Liver (tissue), 9 donors: Measurements from ENCODE around the gene JCAD. TPM values are rescaled to one million over a fixed set of nuclear protein-coding genes. Genes with fewer than 3 reads are reported as not detected.

Experiments
- DNase-seq: peaks from one replicate; pipeline ENCODE4 v3.0.0-alpha.2; 2017; ENCODE audit warnings: low spot score
- H3K27ac ChIP-seq, 2 donors: one replicate each; pipeline ENCODE4 v1.7.0; 2013; ENCODE audit warnings: inconsistent platforms in 2 of 2, low read length in 2 of 2, control low read depth in 1 of 2, low read depth in 1 of 2, mild to moderate bottlenecking in 1 of 2
- H3K27me3 ChIP-seq, 4 donors: one replicate each; pipeline versions ENCODE4 v1.6.1 to v1.7.0; 2013; ENCODE audit warnings: low read length in 3 of 4, inconsistent platforms in 1 of 4, mild to moderate bottlenecking in 1 of 4, moderate library complexity in 1 of 4; ENCODE audit not compliant: control insufficient read depth in 4 of 4, insufficient read depth in 4 of 4
- H3K36me3 ChIP-seq, 4 donors: one replicate each; pipeline versions ENCODE4 v1.6.1 to v1.7.0; 2013; ENCODE audit warnings: low read length in 3 of 4, mild to moderate bottlenecking in 3 of 4, low read depth in 1 of 4, moderate library complexity in 1 of 4; ENCODE audit not compliant: control insufficient read depth in 4 of 4, insufficient read depth in 3 of 4
- H3K4me1 ChIP-seq, 4 donors: one replicate each; pipeline versions ENCODE4 v1.6.1 to v1.7.0; 2013; ENCODE audit warnings: low read length in 3 of 4, mild to moderate bottlenecking in 3 of 4, moderate library complexity in 1 of 4; ENCODE audit not compliant: control insufficient read depth in 4 of 4, insufficient read depth in 4 of 4
- H3K4me3 ChIP-seq, 3 donors: one replicate each; pipeline versions ENCODE4 v1.6.1 to v1.7.0; 2013; ENCODE audit warnings: low read length in 3 of 3, control low read depth in 1 of 3, low read depth in 1 of 3, mild to moderate bottlenecking in 1 of 3
- H3K9ac ChIP-seq, 2 donors: one replicate each; pipeline ENCODE4 v1.7.0; 2013; ENCODE audit warnings: low read length in 2 of 2, mild to moderate bottlenecking in 2 of 2, moderate library complexity in 2 of 2, control low read depth in 1 of 2, low read depth in 1 of 2
- H3K9me3 ChIP-seq, 4 donors: one replicate each; pipeline versions ENCODE4 v1.6.1 to v1.7.0; 2013; ENCODE audit warnings: low read length in 3 of 4; ENCODE audit not compliant: control insufficient read depth in 4 of 4
- ATF3 ChIP-seq: IDR thresholded peaks from 2 replicates; pipeline ENCODE4 v1.6.1; 2016; ENCODE audit warnings: antibody characterized with exemption
- CTCF ChIP-seq: fragments of 150-350 bp; IDR thresholded peaks from 2 replicates; pipeline ENCODE4 v1.5.1; 2017; ENCODE audit warnings: improper control_type of control experiment, low read depth, low read length; ENCODE audit not compliant: missing input control
- EGR1 ChIP-seq, 2 donors: IDR thresholded peaks; 2 replicates each; pipeline ENCODE4 v1.6.1; 2016 to 2018; ENCODE audit warnings: antibody characterized with exemption in 2 of 2, low read depth in 2 of 2
- FOXA1 ChIP-seq: IDR thresholded peaks from 2 replicates; pipeline ENCODE4 v1.6.1; 2016; ENCODE audit warnings: antibody characterized with exemption
- FOXA2 ChIP-seq: IDR thresholded peaks from 2 replicates; pipeline ENCODE4 v1.6.1; 2016; ENCODE audit warnings: antibody characterized with exemption
- GABPA ChIP-seq, 2 donors: IDR thresholded peaks in 1 of 2; conservative IDR thresholded peaks in 1 of 2; 2 replicates each; pipeline ENCODE4 v1.6.1; 2016; ENCODE audit warnings: antibody characterized with exemption in 2 of 2, mild to moderate bottlenecking in 1 of 2, moderate library complexity in 1 of 2
- HNF4A ChIP-seq, 2 donors: conservative IDR thresholded peaks; 2 replicates each; pipeline ENCODE4 v1.6.1; 2016; ENCODE audit warnings: antibody characterized with exemption in 2 of 2, mild to moderate bottlenecking in 2 of 2
- HNF4G ChIP-seq: IDR thresholded peaks from 2 replicates; pipeline ENCODE4 v1.6.1; 2016; ENCODE audit warnings: antibody characterized with exemption
- JUND ChIP-seq, 2 donors: IDR thresholded peaks; 2 replicates each; pipeline ENCODE4 v1.6.1; 2016; ENCODE audit warnings: antibody characterized with exemption in 2 of 2
- MAX ChIP-seq: IDR thresholded peaks from 2 replicates; pipeline ENCODE4 v1.6.1; 2016; ENCODE audit warnings: antibody characterized with exemption
- NR2F2 ChIP-seq: IDR thresholded peaks from 2 replicates; pipeline ENCODE4 v1.6.1; 2016; ENCODE audit warnings: antibody characterized with exemption
- RAD21 ChIP-seq, 2 donors: IDR thresholded peaks; 2 replicates each; pipeline ENCODE4 v1.6.1; 2016; ENCODE audit warnings: antibody characterized with exemption in 2 of 2, mild to moderate bottlenecking in 2 of 2
- REST ChIP-seq: IDR thresholded peaks from 2 replicates; pipeline ENCODE4 v1.6.1; 2016; ENCODE audit warnings: antibody characterized with exemption, mild to moderate bottlenecking
- RXRA ChIP-seq, 2 donors: IDR thresholded peaks; 2 replicates each; pipeline ENCODE4 v1.6.1; 2017 to 2018; ENCODE audit warnings: antibody characterized with exemption in 2 of 2, mild to moderate bottlenecking in 1 of 2
- SP1 ChIP-seq: IDR thresholded peaks from 2 replicates; pipeline ENCODE4 v1.6.1; 2018; ENCODE audit warnings: antibody characterized with exemption, mild to moderate bottlenecking
- TAF1 ChIP-seq: conservative IDR thresholded peaks from 2 replicates; pipeline ENCODE4 v1.6.1; 2016; ENCODE audit warnings: antibody characterized with exemption, mild to moderate bottlenecking
- YY1 ChIP-seq: IDR thresholded peaks from 2 replicates; pipeline ENCODE4 v1.6.1; 2016; ENCODE audit warnings: antibody characterized with exemption, mild to moderate bottlenecking
- ZBTB33 ChIP-seq: IDR thresholded peaks from 2 replicates; pipeline ENCODE4 v1.6.1; 2016; ENCODE audit warnings: antibody characterized with exemption
- WGBS: extraction: QIAGEN DNeasy Blood & Tissue Kit; methylation state at CpG from one replicate; pipeline ENCODE4 v1.1.7; 2013; 5-methylcytosine and 5-hydroxymethylcytosine counted together
- polyA plus RNA-seq, 2 donors: library from polyadenylated mRNA; stranded (reverse) in 1 of 2; unstranded in 1 of 2; fragments of 200-250 nt in 1 of 2; fragments of >200 nt in 1 of 2; fragmentation: Nextera tagmentation in 1 of 2; extraction: Ambion mirVana in 1 of 2; gene quantifications; one replicate each; pipeline versions ENCODE4 v1.2.1 to v1.2.3, GENCODE V29; 2013 to 2015
- total RNA-seq, 2 donors: library from RNA; depleted of rRNA; stranded (reverse); fragments of >200 nt; gene quantifications; one replicate each; pipeline ENCODE4 v1.2.3, GENCODE V29; 2014
- donor health status: healthy.
- donor health status: healthy.
- donor health status: healthy.
- donor health status: healthy.
- donor health status: healthy.

Gene JCAD
- total and polyA plus RNA-seq, 4 donors, result 0.77 to 3.2 (median 1.1) TPM

GRCh38 chr10:30048768-30049517, 10.4 kb downstream of the JCAD start:
- Histone ChIP-seq H3K27me3 (peaks cover 0 to 2% (median 0%) of the 10 kb centered on the region in 4 donors), H3K27ac (no peak overlapping the region), H3K36me3 (no peaks in the 10 kb centered on the region), H3K4me3 (no peak overlapping the region), H3K9ac (no peak overlapping the region), H3K4me1 (no peaks in the 10 kb centered on the region), H3K9me3 (no peaks in the 10 kb centered on the region)
- WGBS, result 73% methylated on average over 18 of the region's 18 CpGs
- DNase-seq, result no peak
- TF ChIP-seq HNF4A (conservative IDR thresholded peaks at IDR 0.05) (no peak), TAF1 (no peak), RAD21 (IDR thresholded peaks at IDR 0.05) (no peak), NR2F2 (no peak), EGR1 (IDR thresholded peaks at IDR 0.05; ENCODE audit: low read depth in 2 of 2) (no peak), ATF3 (no peak)

GRCh38 chr10:30047924-30048531, 11.4 kb downstream of the JCAD start:
- WGBS, result 86% methylated on average over 11 of the region's 11 CpGs
- no peaks in the 10 kb centered on the region for H3K9me3 ChIP-seq
- TF ChIP-seq NR2F2 (no peak), GABPA (IDR thresholded peaks at IDR 0.05 in 1 of 2, conservative IDR thresholded peaks at IDR 0.05 in 1 of 2) (no peak), REST (no peak), ATF3 (no peak), EGR1 (IDR thresholded peaks at IDR 0.05; ENCODE audit: low read depth in 2 of 2) (no peak), CTCF (no peak), RAD21 (IDR thresholded peaks at IDR 0.05) (no peak), HNF4A (conservative IDR thresholded peaks at IDR 0.05) (no peak), RXRA (IDR thresholded peaks at IDR 0.05) (no peak), SP1 (no peak), YY1 (no peak), TAF1 (no peak), FOXA1 (no peak), ZBTB33 (no peak), FOXA2 (no peak), HNF4G (no peak), JUND (IDR thresholded peaks at IDR 0.05) (no peak), MAX (no peak)
- DNase-seq, result no peak
- H3K4me3 ChIP-seq, result no peak overlapping the region
- no peaks in the 10 kb centered on the region for H3K36me3 ChIP-seq
- no peak overlapping the region for H3K9ac ChIP-seq
- H3K27ac ChIP-seq, result no peak overlapping the region
- H3K4me1 ChIP-seq, result no peaks in the 10 kb centered on the region
- peaks cover 0 to 2% (median 0%) of the 10 kb centered on the region in 4 donors for H3K27me3 ChIP-seq
